TTC549 (cell line): Measurements from ENCODE around the gene STARD8.

Experiments used
- FAIRE-seq: peaks from 2 replicates; lab custom pipeline; 2012; peaks lifted over from hg19 to GRCh38; lab: Jason Lieb, UNC

STARD8 gene

GRCh38 chrX:68691921-68692320 is 44.5 kb downstream of the STARD8 start:
- no peak for FAIRE-seq

GRCh38 chrX:68692651-68693050 is 45.2 kb downstream of the STARD8 start:
- FAIRE-seq: no peak

GRCh38 chrX:68693481-68694434 is 46.3 kb downstream of the STARD8 start:
- FAIRE-seq: no peak

GRCh38 chrX:68694435-68695205 is 47.2 kb downstream of the STARD8 start:
- FAIRE-seq: no peak

GRCh38 chrX:68695206-68695845 is 47.9 kb downstream of the STARD8 start:
- no peak for FAIRE-seq

GRCh38 chrX:68696267-68696990 is 49.0 kb downstream of the STARD8 start:
- FAIRE-seq: no peak

GRCh38 chrX:68697036-68697435 is 49.6 kb downstream of the STARD8 start:
- FAIRE-seq: no peak

GRCh38 chrX:68697465-68698125 is 50.1 kb downstream of the STARD8 start:
- no peak for FAIRE-seq

GRCh38 chrX:68698942-68699341 is 51.5 kb downstream of the STARD8 start:
- no peak for FAIRE-seq

- FAIRE-seq: no peak
Observed at GRCh38 chrX:68699960-68700746, 52.7 kb downstream of the STARD8 start.

GRCh38 chrX:68703369-68703768 is 55.9 kb downstream of the STARD8 start:
- no peak for FAIRE-seq

GRCh38 chrX:68703846-68704245 is 56.4 kb downstream of the STARD8 start:
- FAIRE-seq: no peak

- FAIRE-seq: no peak
Observed at GRCh38 chrX:68705986-68706385, 58.5 kb downstream of the STARD8 start.

- FAIRE-seq: no peak
Observed at GRCh38 chrX:68708503-68709290, 61.2 kb downstream of the STARD8 start.

GRCh38 chrX:68710870-68711576 is 63.6 kb downstream of the STARD8 start:
- FAIRE-seq: no peak

- FAIRE-seq: no peak
Observed at GRCh38 chrX:68711845-68712244, 64.4 kb downstream of the STARD8 start.

- no peak for FAIRE-seq
Observed at GRCh38 chrX:68714856-68715255, 67.4 kb downstream of the STARD8 start.

GRCh38 chrX:68717196-68717595 is 69.7 kb downstream of the STARD8 start:
- no peak for FAIRE-seq
